Fibroblast of mammary gland (primary cell): ENCODE data around the gene IFNL2.

Experiments
- DNase-seq: peaks from one replicate; pipeline ENCODE4 v3.0.0-alpha.2; 2010; ENCODE audit warnings: low read depth
- H3K4me3 ChIP-seq: 2 replicates; pipeline ENCODE4 v1.5.1; 2011; ENCODE audit warnings: low read depth, mild to moderate bottlenecking, low read length, moderate library complexity; ENCODE audit not compliant: control insufficient read depth
- TF ChIP-seq, protein P1 (sequence below): conservative IDR thresholded peaks from 2 replicates; pipeline ENCODE4 v1.5.1; 2011; ENCODE audit warnings: low read depth, low read length, inconsistent platforms; ENCODE audit not compliant: control insufficient read depth, insufficient read depth

The IFNL2 gene

DNA sequence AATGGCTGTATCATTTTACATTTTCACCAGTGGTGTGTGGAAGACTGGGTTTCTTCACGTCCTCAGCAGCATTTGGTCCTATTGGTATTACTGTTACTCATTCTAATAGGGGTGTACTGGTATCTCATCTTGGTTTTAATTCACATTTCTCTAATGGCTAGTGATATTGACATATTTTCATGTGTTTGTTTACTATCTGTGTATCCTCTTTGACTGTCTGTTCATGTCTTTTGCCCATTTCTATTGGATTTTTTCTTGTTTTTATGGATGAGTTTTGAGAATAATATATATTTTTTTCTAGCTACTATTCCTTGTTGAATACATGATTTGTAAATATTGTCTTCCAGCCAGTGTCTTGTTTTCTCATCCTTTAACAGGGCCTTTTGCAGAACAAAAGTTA, 13.8 kb downstream of the IFNL2 start:
- DNase-seq = no peak
- TF ChIP-seq, protein P1, sequence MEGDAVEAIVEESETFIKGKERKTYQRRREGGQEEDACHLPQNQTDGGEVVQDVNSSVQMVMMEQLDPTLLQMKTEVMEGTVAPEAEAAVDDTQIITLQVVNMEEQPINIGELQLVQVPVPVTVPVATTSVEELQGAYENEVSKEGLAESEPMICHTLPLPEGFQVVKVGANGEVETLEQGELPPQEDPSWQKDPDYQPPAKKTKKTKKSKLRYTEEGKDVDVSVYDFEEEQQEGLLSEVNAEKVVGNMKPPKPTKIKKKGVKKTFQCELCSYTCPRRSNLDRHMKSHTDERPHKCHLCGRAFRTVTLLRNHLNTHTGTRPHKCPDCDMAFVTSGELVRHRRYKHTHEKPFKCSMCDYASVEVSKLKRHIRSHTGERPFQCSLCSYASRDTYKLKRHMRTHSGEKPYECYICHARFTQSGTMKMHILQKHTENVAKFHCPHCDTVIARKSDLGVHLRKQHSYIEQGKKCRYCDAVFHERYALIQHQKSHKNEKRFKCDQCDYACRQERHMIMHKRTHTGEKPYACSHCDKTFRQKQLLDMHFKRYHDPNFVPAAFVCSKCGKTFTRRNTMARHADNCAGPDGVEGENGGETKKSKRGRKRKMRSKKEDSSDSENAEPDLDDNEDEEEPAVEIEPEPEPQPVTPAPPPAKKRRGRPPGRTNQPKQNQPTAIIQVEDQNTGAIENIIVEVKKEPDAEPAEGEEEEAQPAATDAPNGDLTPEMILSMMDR = no peak
- no peak overlapping the region for H3K4me3 ChIP-seq

DNA sequence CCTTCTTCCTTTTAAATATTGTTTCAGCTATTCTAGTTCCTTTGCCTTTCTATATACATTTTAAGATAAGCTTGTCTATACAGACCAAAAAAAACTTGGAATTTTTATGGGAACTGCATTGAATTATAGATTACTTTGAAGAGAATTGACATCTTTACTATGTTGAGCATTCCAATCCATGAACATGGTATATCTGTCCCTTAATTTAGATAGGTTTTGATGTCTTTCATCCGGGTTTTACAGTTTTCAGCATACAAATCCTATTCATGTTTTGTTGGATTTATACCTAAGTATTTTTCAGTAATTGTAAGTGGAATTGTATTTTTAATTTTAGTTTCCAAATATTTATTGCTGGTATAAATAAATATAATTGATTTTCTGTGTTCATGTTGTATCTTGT, 15.8 kb downstream of the IFNL2 start:
- H3K4me3 ChIP-seq = no peak overlapping the region
- no peak for DNase-seq
- TF ChIP-seq, protein P1 = no peak

DNA sequence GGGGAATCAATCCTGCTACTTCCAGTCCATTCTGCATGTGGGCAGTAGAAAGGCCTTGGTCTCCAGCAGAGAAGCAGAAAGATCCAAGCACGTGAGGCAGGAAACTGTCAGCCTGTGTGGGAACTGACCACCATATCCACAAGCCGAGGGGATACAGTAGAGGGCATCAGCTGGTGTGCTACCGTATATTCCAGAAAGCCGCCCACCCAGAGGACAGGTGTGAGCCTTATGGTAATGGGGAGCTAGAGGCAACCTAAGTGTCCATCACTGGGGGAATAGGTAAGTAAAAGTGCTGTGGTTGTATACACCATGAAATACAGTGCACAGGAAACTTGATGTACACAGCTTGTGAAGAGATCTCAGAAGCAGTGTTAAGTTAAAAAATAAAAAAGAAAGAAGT, 25.2 kb downstream of the IFNL2 start:
- TF ChIP-seq, protein P1 = no peak
- no peak for DNase-seq
- H3K4me3 ChIP-seq = no peak overlapping the region

DNA sequence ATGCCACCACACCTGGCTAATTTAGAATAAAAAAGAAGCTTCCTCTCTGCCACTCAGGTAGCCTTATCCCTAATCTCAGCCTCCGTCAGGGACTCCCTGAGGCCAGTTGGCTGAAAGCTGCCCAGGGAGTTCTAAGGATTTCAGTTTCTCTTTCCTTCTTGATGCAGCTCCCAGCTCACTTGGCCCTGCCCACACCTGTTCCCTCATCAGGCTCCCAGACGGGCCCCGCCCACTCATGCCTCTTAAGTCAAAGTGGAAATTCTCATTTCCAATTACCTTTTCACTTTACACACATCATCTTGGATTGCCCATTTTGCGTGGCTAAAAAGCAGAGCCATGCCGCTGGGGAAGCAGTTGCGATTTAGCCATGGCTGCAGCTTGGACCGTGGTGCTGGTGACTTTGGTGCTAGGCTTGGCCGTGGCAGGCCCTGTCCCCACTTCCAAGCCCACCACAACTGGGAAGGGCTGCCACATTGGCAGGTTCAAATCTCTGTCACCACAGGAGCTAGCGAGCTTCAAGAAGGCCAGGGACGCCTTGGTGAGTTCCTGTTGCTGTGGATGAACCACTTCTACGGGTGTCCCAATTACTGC, 28.0 kb downstream of the IFNL2 start, which contains the start of gene IFNL1:
Gene IFNL1 (plus strand): TSS at position 353 of the 591 bp plus-strand sequence. CDS start 15 bp downstream, at position 368.
- TF ChIP-seq, protein P1 = no peak
- no peak for DNase-seq
- no peak within 1 kb of the TSS for H3K4me3 ChIP-seq

DNA sequence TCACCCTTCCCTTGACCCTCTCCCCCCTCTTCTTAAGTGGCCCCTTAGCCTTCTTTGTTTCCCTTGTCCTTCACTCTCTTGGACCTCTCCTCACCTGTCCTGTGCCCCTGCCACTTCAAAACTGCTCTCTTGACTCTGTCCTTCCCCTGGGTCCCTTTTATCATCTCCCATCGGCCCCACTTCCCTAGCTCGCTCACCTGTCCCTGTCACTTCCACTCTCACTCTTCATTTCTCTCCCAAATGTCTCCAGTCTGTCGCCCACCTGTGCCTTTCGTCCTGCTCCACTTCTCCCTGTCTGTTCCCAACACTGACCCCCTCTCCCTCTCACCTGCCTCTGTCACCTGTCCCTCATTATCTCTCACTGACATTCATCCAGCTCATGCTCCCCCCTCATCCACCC, 28.7 kb downstream of the IFNL2 start:
- H3K4me3 ChIP-seq = no peak overlapping the region
- DNase-seq = no peak
- TF ChIP-seq, protein P1 = no peak

DNA sequence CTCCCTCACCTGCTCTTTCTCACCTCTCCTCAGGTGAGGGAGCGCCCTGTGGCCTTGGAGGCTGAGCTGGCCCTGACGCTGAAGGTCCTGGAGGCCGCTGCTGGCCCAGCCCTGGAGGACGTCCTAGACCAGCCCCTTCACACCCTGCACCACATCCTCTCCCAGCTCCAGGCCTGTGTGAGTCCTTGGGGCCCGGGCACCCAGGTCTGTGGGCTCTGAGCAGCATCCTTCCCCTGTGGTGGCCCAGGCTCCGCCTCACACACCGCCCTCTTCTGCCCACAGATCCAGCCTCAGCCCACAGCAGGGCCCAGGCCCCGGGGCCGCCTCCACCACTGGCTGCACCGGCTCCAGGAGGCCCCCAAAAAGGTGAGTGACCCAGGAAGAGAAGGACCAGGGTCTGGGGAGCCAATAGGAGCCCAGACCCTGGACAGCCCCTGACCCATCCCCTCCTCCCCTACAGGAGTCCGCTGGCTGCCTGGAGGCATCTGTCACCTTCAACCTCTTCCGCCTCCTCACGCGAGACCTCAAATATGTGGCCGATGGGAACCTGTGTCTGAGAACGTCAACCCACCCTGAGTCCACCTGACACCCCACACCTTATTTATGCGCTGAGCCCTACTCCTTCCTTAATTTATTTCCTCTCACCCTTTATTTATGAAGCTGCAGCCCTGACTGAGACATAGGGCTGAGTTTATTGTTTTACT, 29.9 kb downstream of the IFNL2 start:
- H3K4me3 ChIP-seq = no peak overlapping the region
- no peak for DNase-seq
- TF ChIP-seq, protein P1 = no peak
